Upper lobe of left lung (tissue), 4 donors: Measurements from ENCODE around the gene CAMTA2.

Source experiments
- CTCF ChIP-seq, 6 experiments: fragments of 450-650 bp in 4 of 6; fragments of 200-600 bp in 2 of 6; sonication (generic) in 2 of 6; IDR thresholded peaks; one replicate each; pipeline ENCODE4 v1.5.1; 2016 to 2019; ENCODE audit warnings: antibody characterized with exemption in 6 of 6
- POLR2AphosphoS5 ChIP-seq, 2 donors: sonication (generic); formaldehyde crosslinking; IDR thresholded peaks; one replicate each; pipeline ENCODE4 v1.5.1; 2017; ENCODE audit warnings: antibody characterized with exemption in 2 of 2

GRCh38 chr17:4942760-4943508 is 44.5 kb downstream of the CAMTA2 start:
- TF ChIP-seq CTCF (IDR thresholded peaks at IDR 0.05) (no peak), POLR2AphosphoS5 (IDR thresholded peaks at IDR 0.05) (no peak)
